Activated naive CD4-positive, alpha-beta T cell treated with anti-CD3 and anti-CD28 coated beads, Interleukin-2, amount 10 ng/mL, durations not matched to agents 7 days and 5 days (primary cell): ENCODE measurements around the gene NRG3.

Source experiments
- CTCF ChIA-PET: fragments of 350-600 bp; sonication (Branson Sonifier 250); formaldehyde crosslinking; loops from one replicate; lab custom pipeline; 2021; ENCODE audit warnings: antibody characterized with exemption; lab: Charles Lee
- DNase-seq: peaks from one replicate; pipeline ENCODE4 v3.0.0-alpha.2; 2020
- H3K27ac Mint-ChIP-seq: one replicate; pipeline ENCODE4 v1.8.0; 2021; ENCODE audit warnings: mild to moderate bottlenecking, moderate library complexity, mixed read lengths
- H3K27me3 Mint-ChIP-seq: one replicate; pipeline ENCODE4 v1.8.0; 2021; ENCODE audit warnings: mild to moderate bottlenecking, mixed read lengths
- H3K36me3 Mint-ChIP-seq: one replicate; pipeline ENCODE4 v1.8.0; 2021; ENCODE audit warnings: mixed read lengths
- H3K4me1 Mint-ChIP-seq: one replicate; pipeline ENCODE4 v1.8.0; 2021; ENCODE audit warnings: mixed read lengths
- H3K4me3 Mint-ChIP-seq: one replicate; pipeline ENCODE4 v1.8.0; 2021; ENCODE audit warnings: mild to moderate bottlenecking, moderate library complexity, mixed read lengths
- H3K9me3 Mint-ChIP-seq: one replicate; pipeline ENCODE4 v1.8.0; 2021; ENCODE audit warnings: mixed read lengths

Gene NRG3

GRCh38 chr10:82210331-82210730 is 335.3 kb downstream of the NRG3 start:
- Mint-ChIP-seq H3K36me3 (no peaks in the 10 kb centered on the region), H3K27ac (no peak overlapping the region)
- no peak for DNase-seq

DNA sequence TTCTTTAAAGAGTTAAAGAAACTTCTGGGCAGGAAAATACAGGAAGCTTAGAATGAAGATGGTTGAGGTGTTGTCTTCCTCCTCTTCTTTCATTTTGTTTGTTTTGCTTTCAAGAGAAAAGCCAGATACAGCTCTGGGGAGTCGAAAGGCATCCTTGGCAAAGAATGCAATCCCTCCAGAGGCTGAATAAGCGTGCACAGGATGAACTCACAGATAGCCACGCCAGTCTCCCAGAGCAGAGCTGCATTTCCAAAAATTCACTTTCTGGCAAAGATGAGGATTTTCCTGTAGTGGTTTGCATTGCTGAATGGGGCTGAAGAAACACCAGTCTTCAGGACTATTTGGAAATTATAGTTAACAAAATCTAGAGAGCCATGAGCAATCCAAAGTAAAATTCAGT is 336.4 kb downstream of the NRG3 start:
- no peak overlapping the region for H3K4me3 Mint-ChIP-seq
- no peak for DNase-seq
- H3K27me3 Mint-ChIP-seq = no peaks in the 10 kb centered on the region
- CTCF ChIA-PET = no interaction called here
- no peak overlapping the region for H3K27ac Mint-ChIP-seq
- H3K4me1 Mint-ChIP-seq = no peaks in the 10 kb centered on the region
- no peaks in the 10 kb centered on the region for H3K36me3 Mint-ChIP-seq
- peaks cover 3% of the 10 kb centered on the region for H3K9me3 Mint-ChIP-seq

More at GRCh38 chr10:82210331-82210730, 335.3 kb downstream of the NRG3 start:
- CTCF ChIA-PET = no interaction called here
- H3K9me3 Mint-ChIP-seq = peaks cover 3% of the 10 kb centered on the region
- H3K27me3 Mint-ChIP-seq = no peaks in the 10 kb centered on the region
- H3K4me3 Mint-ChIP-seq = no peak overlapping the region
- no peaks in the 10 kb centered on the region for H3K4me1 Mint-ChIP-seq

GRCh38 chr10:82212753-82213152 is 337.8 kb downstream of the NRG3 start:
- CTCF ChIA-PET = no interaction called here
- peaks cover 3% of the 10 kb centered on the region for H3K9me3 Mint-ChIP-seq
- no peaks in the 10 kb centered on the region for H3K4me1 Mint-ChIP-seq
- no peak overlapping the region for H3K27ac Mint-ChIP-seq
- no peak overlapping the region for H3K4me3 Mint-ChIP-seq
- no peaks in the 10 kb centered on the region for H3K27me3 Mint-ChIP-seq
- no peak for DNase-seq
- no peaks in the 10 kb centered on the region for H3K36me3 Mint-ChIP-seq

- CTCF ChIA-PET = no interaction called here
- Mint-ChIP-seq H3K4me3 (no peak overlapping the region), H3K9me3 (peaks cover 3% of the 10 kb centered on the region), H3K4me1 (no peaks in the 10 kb centered on the region), H3K27ac (no peak overlapping the region), H3K36me3 (no peaks in the 10 kb centered on the region), H3K27me3 (no peaks in the 10 kb centered on the region)
- no peak for DNase-seq
These were observed 338.8 kb downstream of the NRG3 start for GRCh38 chr10:82213784-82214183.

DNA sequence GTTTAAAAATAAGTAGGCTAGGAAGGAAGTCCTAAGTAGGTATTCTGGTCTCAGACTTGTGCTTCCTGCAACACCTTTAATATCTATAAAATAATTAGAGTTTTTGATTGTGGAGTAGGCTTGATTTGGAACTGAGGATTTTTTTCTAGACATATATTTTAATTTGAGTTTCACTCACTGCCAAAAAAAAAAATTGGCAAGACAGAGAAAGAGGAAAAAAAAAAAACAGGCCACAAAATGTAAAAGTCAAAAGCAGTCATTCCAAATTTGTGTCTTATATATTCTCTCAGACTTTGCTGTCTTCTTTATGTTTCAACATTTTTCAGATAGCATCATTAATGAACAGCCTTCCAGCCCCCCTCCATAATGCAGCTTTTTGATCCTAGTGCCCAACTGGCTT is 346.1 kb downstream of the NRG3 start:
- CTCF ChIA-PET = no interaction called here
- Mint-ChIP-seq H3K4me1 (no peaks in the 10 kb centered on the region), H3K27me3 (no peaks in the 10 kb centered on the region), H3K27ac (no peak overlapping the region), H3K4me3 (no peak overlapping the region), H3K9me3 (no peaks in the 10 kb centered on the region), H3K36me3 (no peaks in the 10 kb centered on the region)
- no peak for DNase-seq

DNA sequence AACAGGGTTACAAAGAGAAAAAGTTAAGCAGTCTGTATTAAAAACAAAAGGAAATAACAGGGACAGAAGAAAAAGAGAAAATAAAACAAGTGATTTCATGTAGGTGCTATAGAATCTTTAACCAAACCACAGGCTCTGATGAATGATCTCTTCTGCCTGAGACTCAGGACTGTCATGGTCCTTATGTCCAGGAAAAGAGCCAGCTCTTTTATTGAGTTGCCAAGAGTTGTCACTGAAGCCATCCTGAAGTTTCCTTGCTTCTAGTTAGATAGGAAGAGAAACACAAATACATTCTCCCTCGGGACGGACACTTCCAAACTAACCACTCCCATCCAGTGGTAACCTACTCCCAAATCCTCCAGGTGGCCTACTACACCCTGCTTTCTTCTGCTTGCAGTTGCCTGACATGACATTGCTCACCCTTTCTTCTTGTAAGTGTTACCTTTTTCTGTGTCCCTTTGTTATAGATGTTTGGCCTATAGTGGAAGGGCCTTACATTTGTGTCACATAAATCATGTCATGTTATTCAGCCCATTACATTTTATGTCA is 346.7 kb downstream of the NRG3 start:
- no peak overlapping the region for H3K27ac Mint-ChIP-seq
- H3K36me3 Mint-ChIP-seq = no peaks in the 10 kb centered on the region
- H3K9me3 Mint-ChIP-seq = no peaks in the 10 kb centered on the region
- CTCF ChIA-PET = no interaction called here
- H3K4me3 Mint-ChIP-seq = no peak overlapping the region
- no peak for DNase-seq
- H3K4me1 Mint-ChIP-seq = no peaks in the 10 kb centered on the region
- no peaks in the 10 kb centered on the region for H3K27me3 Mint-ChIP-seq

DNA sequence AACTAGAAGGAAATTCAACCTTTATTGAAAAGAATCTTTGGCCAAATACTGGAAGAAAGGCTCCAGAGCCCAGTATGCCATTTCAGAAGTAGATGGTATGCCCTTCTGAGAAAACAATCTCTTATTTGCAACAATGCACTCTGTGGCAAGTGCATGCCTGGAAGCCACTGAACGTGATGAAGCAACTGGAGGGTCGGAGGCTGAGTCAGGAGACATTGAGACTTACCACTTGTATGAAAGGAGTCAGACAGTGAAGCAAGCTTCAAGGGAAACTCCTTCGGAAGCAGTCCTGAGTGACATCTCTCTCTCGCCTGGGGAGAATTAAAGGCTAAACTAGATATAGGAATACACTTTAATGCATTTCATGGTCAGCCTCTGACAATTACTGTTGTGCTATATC is 353.7 kb downstream of the NRG3 start:
- H3K27me3 Mint-ChIP-seq = no peaks in the 10 kb centered on the region
- CTCF ChIA-PET = no interaction called here
- no peaks in the 10 kb centered on the region for H3K36me3 Mint-ChIP-seq
- H3K27ac Mint-ChIP-seq = no peak overlapping the region
- H3K4me1 Mint-ChIP-seq = no peaks in the 10 kb centered on the region
- H3K4me3 Mint-ChIP-seq = no peak overlapping the region
- H3K9me3 Mint-ChIP-seq = peaks cover 13% of the 10 kb centered on the region
- no peak for DNase-seq

DNA sequence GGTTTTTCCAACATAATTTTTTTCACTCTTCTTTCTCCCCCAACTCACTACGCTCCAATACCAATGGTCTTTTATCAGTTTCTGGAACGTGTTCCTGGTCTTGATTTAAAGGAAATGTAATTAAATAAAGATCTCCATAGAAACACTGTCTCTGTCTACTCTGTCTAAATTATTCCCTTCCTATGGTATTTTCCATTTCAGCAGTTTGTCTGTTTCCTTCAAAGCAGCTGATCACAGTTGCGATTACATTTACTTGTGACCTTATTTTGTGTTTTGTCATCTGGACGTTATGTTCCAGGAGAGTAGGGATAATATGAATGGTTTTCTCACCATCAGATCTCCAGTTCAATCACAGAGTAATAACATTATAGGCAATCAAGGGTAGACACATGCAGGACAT is 359.2 kb downstream of the NRG3 start:
- DNase-seq = no peak
- Mint-ChIP-seq H3K4me1 (no peaks in the 10 kb centered on the region), H3K9me3 (peaks cover 19% of the 10 kb centered on the region), H3K27me3 (no peaks in the 10 kb centered on the region), H3K4me3 (no peak overlapping the region), H3K27ac (no peak overlapping the region), H3K36me3 (no peaks in the 10 kb centered on the region)
- CTCF ChIA-PET = no interaction called here

GRCh38 chr10:82236084-82236731 is 361.2 kb downstream of the NRG3 start:
- H3K4me1 Mint-ChIP-seq = no peaks in the 10 kb centered on the region

GRCh38 chr10:82238291-82238690 is 363.3 kb downstream of the NRG3 start:
- Mint-ChIP-seq H3K27ac (no peak overlapping the region), H3K9me3 (peaks cover 10% of the 10 kb centered on the region), H3K36me3 (no peaks in the 10 kb centered on the region), H3K4me3 (no peak overlapping the region), H3K27me3 (no peaks in the 10 kb centered on the region), H3K4me1 (no peaks in the 10 kb centered on the region)
- DNase-seq = no peak
- CTCF ChIA-PET = no interaction called here

More at GRCh38 chr10:82236084-82236731, 361.2 kb downstream of the NRG3 start:
- Mint-ChIP-seq H3K9me3 (peaks cover 15% of the 10 kb centered on the region), H3K27ac (no peak overlapping the region), H3K36me3 (no peaks in the 10 kb centered on the region), H3K4me3 (no peak overlapping the region), H3K27me3 (no peaks in the 10 kb centered on the region)
- no peak for DNase-seq
- CTCF ChIA-PET = no interaction called here

GRCh38 chr10:82240408-82240807 is 365.4 kb downstream of the NRG3 start:
- CTCF ChIA-PET = no interaction called here
- peaks cover 2% of the 10 kb centered on the region for H3K9me3 Mint-ChIP-seq
- no peak overlapping the region for H3K27ac Mint-ChIP-seq
- DNase-seq = no peak
- H3K27me3 Mint-ChIP-seq = no peaks in the 10 kb centered on the region
- no peak overlapping the region for H3K4me3 Mint-ChIP-seq
- no peaks in the 10 kb centered on the region for H3K4me1 Mint-ChIP-seq
- no peaks in the 10 kb centered on the region for H3K36me3 Mint-ChIP-seq

DNA sequence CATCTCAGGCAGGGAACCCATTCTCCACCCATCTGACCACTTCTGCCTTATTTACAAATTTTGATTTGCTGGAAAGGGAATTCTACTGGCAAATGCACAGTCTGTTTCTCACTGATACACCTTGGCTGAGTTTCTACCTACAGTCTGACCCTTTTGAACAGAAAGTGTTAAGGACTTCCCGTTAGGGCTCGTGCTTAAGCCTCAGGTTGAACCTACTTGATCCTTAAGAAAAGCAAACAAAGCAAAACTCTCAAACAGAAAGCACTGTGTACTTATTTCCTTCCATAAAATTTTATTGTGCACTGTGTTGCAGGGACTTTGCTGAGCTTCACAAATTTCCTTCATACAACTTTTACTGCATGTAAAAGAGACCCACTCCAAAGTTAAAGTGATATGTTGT is 367.8 kb downstream of the NRG3 start:
- peaks cover 2% of the 10 kb centered on the region for H3K9me3 Mint-ChIP-seq
- no peak for DNase-seq
- H3K4me3 Mint-ChIP-seq = no peak overlapping the region
- no peaks in the 10 kb centered on the region for H3K4me1 Mint-ChIP-seq
- no peaks in the 10 kb centered on the region for H3K36me3 Mint-ChIP-seq
- H3K27me3 Mint-ChIP-seq = no peaks in the 10 kb centered on the region
- no peak overlapping the region for H3K27ac Mint-ChIP-seq
- CTCF ChIA-PET = no interaction called here

DNA sequence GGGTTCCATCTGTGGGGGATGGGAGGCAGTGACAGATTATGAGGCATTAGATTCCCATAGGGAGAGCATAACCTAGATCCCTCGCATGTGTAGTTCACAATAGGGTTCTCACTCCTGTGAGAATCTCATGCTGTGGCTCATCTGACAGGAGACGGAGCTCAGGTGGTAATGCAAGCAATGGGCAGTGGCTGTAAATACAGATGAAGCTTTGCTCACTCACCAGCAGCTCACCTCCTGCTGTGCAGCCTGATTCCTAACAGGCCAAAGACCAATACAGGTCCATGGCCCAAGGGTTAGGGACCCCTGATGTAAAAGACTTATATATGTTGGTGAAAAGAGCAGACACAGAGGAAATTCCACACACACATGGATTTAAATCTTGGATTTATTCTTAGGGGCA is 370.2 kb downstream of the NRG3 start:
- Mint-ChIP-seq H3K27ac (no peak overlapping the region), H3K27me3 (no peaks in the 10 kb centered on the region), H3K36me3 (no peaks in the 10 kb centered on the region), H3K9me3 (peaks cover 4% of the 10 kb centered on the region), H3K4me3 (no peak overlapping the region), H3K4me1 (no peaks in the 10 kb centered on the region)
- CTCF ChIA-PET = no interaction called here
- no peak for DNase-seq

GRCh38 chr10:82245906-82246560 is 371.0 kb downstream of the NRG3 start:
- CTCF ChIA-PET = no interaction called here
- Mint-ChIP-seq H3K9me3 (peaks cover 4% of the 10 kb centered on the region), H3K27me3 (no peaks in the 10 kb centered on the region), H3K27ac (no peak overlapping the region), H3K36me3 (no peaks in the 10 kb centered on the region), H3K4me3 (no peak overlapping the region), H3K4me1 (no peaks in the 10 kb centered on the region)
- DNase-seq = no peak

DNA sequence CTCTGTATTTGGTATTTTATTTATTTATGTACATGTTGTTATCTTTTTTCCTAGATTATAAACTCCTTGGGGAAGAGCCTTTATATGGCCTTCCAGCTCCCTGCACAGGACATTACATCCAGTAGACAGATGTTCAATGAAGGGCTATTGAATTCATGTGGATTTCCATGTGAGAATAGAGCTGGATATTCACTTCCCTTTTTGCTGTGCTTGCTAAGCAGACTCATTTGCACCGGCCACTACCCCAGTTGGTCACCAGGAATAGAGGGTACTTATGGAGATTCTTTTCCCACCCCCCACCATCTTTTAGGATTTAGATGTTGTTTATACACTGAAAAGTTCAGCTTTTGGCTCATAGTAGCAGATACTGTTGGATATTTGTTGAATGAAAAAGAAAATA is 374.1 kb downstream of the NRG3 start:
- H3K27ac Mint-ChIP-seq = no peak overlapping the region
- no peak overlapping the region for H3K4me3 Mint-ChIP-seq
- no peaks in the 10 kb centered on the region for H3K4me1 Mint-ChIP-seq
- no peaks in the 10 kb centered on the region for H3K27me3 Mint-ChIP-seq
- DNase-seq = no peak
- CTCF ChIA-PET = no interaction called here
- peaks cover 5% of the 10 kb centered on the region for H3K9me3 Mint-ChIP-seq
- H3K36me3 Mint-ChIP-seq = no peaks in the 10 kb centered on the region
